PC-3 (cell line): ENCODE results near the gene B3GALT2. TPM values are rescaled to one million over a fixed set of nuclear protein-coding genes. Genes with fewer than 3 reads are reported as not detected.
"Not testable (repeated sequence)": the region's sequence is repeated elsewhere in the genome, so short reads cannot be mapped to it uniquely, and the experiment has no call there.

Experiments used
- ATAC-seq: fragments of 200-7000 bp; cut with Tn5 transposase; 2 replicates; pipeline ENCODE4 v1.9.1; 2020; ENCODE audit warnings: mild to moderate bottlenecking, moderate library complexity
- Bru-seq: library from RNA; stranded (reverse); fragments of 400-500 nt; gene quantifications from one replicate; lab custom pipeline; 2021; lab: Mats Ljungman, UMichigan
- BruChase-seq, 2 experiments: library from RNA; stranded (reverse); fragments of 400-500 nt; gene quantifications; one replicate each; lab custom pipeline; 2021; lab: Mats Ljungman, UMichigan
- BruUV-seq: library from RNA; stranded (reverse); fragments of 400-500 nt; replicated peaks from 2 replicates; lab custom pipeline; 2021; lab: Mats Ljungman, UMichigan
- CTCF ChIA-PET: fragments of 300-600 bp; sonication (Branson Sonifier 250); formaldehyde crosslinking; loops from one replicate; lab custom pipeline; 2022; ENCODE audit warnings: antibody characterized with exemption; lab: Charles Lee
- POLR2A ChIA-PET: fragments of 300-600 bp; sonication (Branson Sonifier 250); formaldehyde crosslinking; loops from one replicate; lab custom pipeline; 2022; ENCODE audit warnings: antibody characterized with exemption; ENCODE audit not compliant: unreplicated experiment; lab: Charles Lee
- DNase-seq: peaks from one replicate; pipeline ENCODE4 v3.0.0-alpha.2; 2015
- H2AFZ ChIP-seq: fragments of 300-600 bp; sonication (generic); 2 replicates; pipeline ENCODE4 v1.6.0; 2016; ENCODE audit warnings: antibody characterized with exemption, low read length
- H3F3A ChIP-seq: fragments of 300-600 bp; sonication (generic); one replicate; pipeline ENCODE4 v1.6.0; 2017; ENCODE audit warnings: antibody characterized with exemption, low read length, control low read depth, mild to moderate bottlenecking; ENCODE audit not compliant: unreplicated experiment
- H3K27ac ChIP-seq: fragments of 300-600 bp; sonication (generic); 2 replicates; pipeline ENCODE4 v1.5.1; 2016; ENCODE audit warnings: mild to moderate bottlenecking, low read length
- H3K27me3 ChIP-seq: fragments of 300-600 bp; sonication (generic); 2 replicates; pipeline ENCODE4 v1.6.1; 2016; ENCODE audit warnings: low read length, mixed read lengths
- H3K36me3 ChIP-seq: fragments of 300-600 bp; sonication (generic); 2 replicates; pipeline ENCODE4 v1.6.1; 2016; ENCODE audit warnings: low read depth, mixed run types, low read length, mixed read lengths
- H3K4me1 ChIP-seq: fragments of 300-600 bp; sonication (generic); 2 replicates; pipeline ENCODE4 v1.5.1; 2016; ENCODE audit warnings: low read length; ENCODE audit not compliant: insufficient read depth
- H3K4me2 ChIP-seq: fragments of 300-600 bp; sonication (generic); 2 replicates; pipeline ENCODE4 v1.6.0; 2016; ENCODE audit warnings: low read length
- H3K4me3 ChIP-seq: fragments of 300-600 bp; sonication (generic); 2 replicates; pipeline ENCODE4 v1.5.1; 2016; ENCODE audit warnings: mild to moderate bottlenecking, low read length, mixed read lengths
- H3K79me2 ChIP-seq: fragments of 300-600 bp; sonication (generic); 2 replicates; pipeline ENCODE4 v1.6.1; 2017; ENCODE audit warnings: low read length, mixed read lengths
- H3K9ac ChIP-seq: fragments of 300-600 bp; sonication (generic); 2 replicates; pipeline ENCODE4 v1.6.0; 2016; ENCODE audit warnings: mild to moderate bottlenecking, low read length
- H3K9me2 ChIP-seq: fragments of 300-600 bp; sonication (generic); replicated peaks from 2 replicates; pipeline ENCODE4 v1.6.1; 2016; ENCODE audit warnings: mixed run types, low read length, mixed read lengths
- H3K9me3 ChIP-seq: fragments of 300-600 bp; sonication (generic); 2 replicates; pipeline ENCODE4 v1.6.1; 2016; ENCODE audit warnings: low read length, mixed read lengths
- H4K20me1 ChIP-seq: fragments of 300-600 bp; sonication (generic); 2 replicates; pipeline ENCODE4 v1.6.1; 2016; ENCODE audit warnings: low read length, mixed read lengths
- EZH2 ChIP-seq: fragments of 300-600 bp; sonication (generic); IDR thresholded peaks from one replicate; pipeline ENCODE4 v1.6.1; 2017; ENCODE audit warnings: antibody characterized with exemption, mild to moderate bottlenecking, low read length; ENCODE audit not compliant: unreplicated experiment
- EZH2phosphoT487 ChIP-seq: fragments of 300-600 bp; sonication (generic); IDR thresholded peaks from 2 replicates; pipeline ENCODE4 v1.6.1; 2018; ENCODE audit warnings: mild to moderate bottlenecking, antibody characterized with exemption, low read length, borderline replicate concordance
- intact Hi-C: fragments of 100-400 bp; cut with micrococcal nuclease; formaldehyde crosslinking; loops from 2 replicates; pipeline ENCODE4 v1.9.0; 2023
- long read RNA-seq: library from polyadenylated mRNA; unstranded; transcript quantifications from one replicate; pipeline ENCODE4 v2.0.0, GENCODE V29; 2021; ENCODE audit not compliant: unreplicated experiment
- total RNA-seq: library from RNA; depleted of rRNA; stranded (reverse); fragments of >200 nt; gene quantifications from 2 replicates; pipeline ENCODE4 v1.2.3, GENCODE V29; 2014; rRNA removed
- TF ChIP-seq, protein P1 (sequence below): fragments of 300-600 bp; sonication (generic); conservative IDR thresholded peaks from 2 replicates; pipeline ENCODE4 v1.5.1; 2017; ENCODE audit warnings: antibody characterized with exemption, low read depth, mild to moderate bottlenecking, low read length

The B3GALT2 gene, protein sequence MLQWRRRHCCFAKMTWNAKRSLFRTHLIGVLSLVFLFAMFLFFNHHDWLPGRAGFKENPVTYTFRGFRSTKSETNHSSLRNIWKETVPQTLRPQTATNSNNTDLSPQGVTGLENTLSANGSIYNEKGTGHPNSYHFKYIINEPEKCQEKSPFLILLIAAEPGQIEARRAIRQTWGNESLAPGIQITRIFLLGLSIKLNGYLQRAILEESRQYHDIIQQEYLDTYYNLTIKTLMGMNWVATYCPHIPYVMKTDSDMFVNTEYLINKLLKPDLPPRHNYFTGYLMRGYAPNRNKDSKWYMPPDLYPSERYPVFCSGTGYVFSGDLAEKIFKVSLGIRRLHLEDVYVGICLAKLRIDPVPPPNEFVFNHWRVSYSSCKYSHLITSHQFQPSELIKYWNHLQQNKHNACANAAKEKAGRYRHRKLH
- total RNA-seq (not detected in 2 replicates), Bru-seq, nascent RNA (not detected), BruChase-seq, experiment 1, labeled RNA remaining after a 6-hour chase (not detected), BruChase-seq, experiment 2, labeled RNA remaining after a 2-hour chase (not detected)
- long read RNA-seq: 0 reads

DNA sequence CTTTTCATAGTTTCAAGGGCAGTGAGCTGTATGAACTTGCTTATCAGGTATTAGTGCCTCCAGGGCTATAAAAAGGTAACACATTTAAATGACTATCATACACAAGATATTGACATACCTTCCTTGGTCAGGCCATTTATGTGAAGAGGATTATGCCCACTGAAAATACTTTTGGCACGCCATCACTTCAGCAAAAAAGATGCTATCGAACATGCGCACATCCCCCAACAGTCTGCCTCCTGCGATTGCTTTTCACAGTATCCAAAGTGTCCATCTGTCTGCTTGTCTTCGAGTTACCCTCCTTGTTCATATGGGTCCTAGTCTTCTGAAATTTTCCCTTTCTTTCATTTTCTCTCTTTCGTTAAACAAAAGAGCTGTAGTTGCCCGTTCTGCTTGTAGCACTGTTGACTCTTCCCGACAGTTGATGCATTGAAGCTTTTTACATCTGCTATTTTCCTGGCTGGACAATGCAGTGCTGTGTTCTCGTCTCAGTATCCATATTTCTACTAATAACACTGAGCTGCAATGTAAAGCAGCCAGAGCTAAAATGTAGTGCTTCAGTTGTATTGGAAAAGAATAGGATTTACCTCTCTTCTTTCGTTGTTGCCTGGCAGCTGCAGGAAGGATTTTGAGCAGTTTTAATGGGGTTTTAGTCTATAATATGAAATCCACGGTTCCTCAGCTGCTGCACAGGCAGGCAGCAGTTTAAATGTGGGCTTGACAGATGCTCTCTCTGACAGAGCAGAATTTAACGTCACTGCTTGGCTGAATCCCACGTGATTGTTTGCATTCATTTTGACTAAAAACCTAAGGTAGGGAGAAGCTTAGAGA is at the start of gene B3GALT2:
Gene B3GALT2 (minus strand): TSS at position 713 of the 831 bp plus-strand sequence. CDS start 5,051 bp downstream, outside the sequence.
- Histone ChIP-seq H3K9ac (no peak within 1 kb of the TSS), H3F3A (no peaks in the 10 kb centered on the region), H3K27ac (no peak within 1 kb of the TSS), H4K20me1 (no peaks in the 10 kb centered on the region; the same call in 1 of the 2 replicates), H2AFZ (no peak within 1 kb of the TSS), H3K9me2 (no peaks in the 10 kb centered on the region), H3K27me3 (no peaks in the 10 kb centered on the region), H3K4me2 (no peak within 1 kb of the TSS), H3K4me1 (no peaks in the 10 kb centered on the region), H3K9me3 (no peaks in the 10 kb centered on the region), H3K36me3 (no peaks in the 10 kb centered on the region), H3K4me3 (no peak within 1 kb of the TSS), H3K79me2 (peaks cover 33% of the 10 kb centered on the region)
- POLR2A ChIA-PET: no interaction called here
- intact Hi-C loops: loop anchor here (10.0 kb wide), 1 partner anchor 419 kb away; no protein-coding TSS in a partner anchor
- ATAC-seq (no peak), DNase-seq (no peak)
- no peak for TF ChIP-seq EZH2
- no peak for TF ChIP-seq EZH2phosphoT487
- TF ChIP-seq, protein P1, sequence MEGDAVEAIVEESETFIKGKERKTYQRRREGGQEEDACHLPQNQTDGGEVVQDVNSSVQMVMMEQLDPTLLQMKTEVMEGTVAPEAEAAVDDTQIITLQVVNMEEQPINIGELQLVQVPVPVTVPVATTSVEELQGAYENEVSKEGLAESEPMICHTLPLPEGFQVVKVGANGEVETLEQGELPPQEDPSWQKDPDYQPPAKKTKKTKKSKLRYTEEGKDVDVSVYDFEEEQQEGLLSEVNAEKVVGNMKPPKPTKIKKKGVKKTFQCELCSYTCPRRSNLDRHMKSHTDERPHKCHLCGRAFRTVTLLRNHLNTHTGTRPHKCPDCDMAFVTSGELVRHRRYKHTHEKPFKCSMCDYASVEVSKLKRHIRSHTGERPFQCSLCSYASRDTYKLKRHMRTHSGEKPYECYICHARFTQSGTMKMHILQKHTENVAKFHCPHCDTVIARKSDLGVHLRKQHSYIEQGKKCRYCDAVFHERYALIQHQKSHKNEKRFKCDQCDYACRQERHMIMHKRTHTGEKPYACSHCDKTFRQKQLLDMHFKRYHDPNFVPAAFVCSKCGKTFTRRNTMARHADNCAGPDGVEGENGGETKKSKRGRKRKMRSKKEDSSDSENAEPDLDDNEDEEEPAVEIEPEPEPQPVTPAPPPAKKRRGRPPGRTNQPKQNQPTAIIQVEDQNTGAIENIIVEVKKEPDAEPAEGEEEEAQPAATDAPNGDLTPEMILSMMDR: no peak
- no TSS peak for BruUV-seq
- CTCF ChIA-PET: interaction anchor here (0.6 kb wide), 1 partner anchor 180 kb away, joined by 4 read pairs; no protein-coding TSS in a partner anchor

DNA sequence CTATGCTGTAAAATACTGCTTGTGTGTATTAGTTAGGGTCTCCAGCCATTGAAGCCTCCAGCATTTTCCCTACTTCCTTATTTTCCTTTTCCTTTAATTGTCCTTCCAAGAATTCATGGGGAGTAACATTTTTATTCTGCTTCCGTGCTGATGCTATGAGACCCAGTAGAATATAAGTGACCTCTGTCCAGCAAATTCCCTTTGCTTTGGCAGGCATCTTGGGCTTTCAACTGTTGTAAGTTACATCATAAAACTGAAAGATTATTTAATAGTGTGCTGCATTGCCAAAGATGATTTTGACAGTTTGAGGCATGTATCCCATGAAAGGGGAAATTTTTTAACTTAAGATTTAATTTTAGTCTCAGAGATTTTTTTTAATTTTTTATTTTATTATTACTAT is 48.1 kb upstream of the B3GALT2 start:
- Histone ChIP-seq H3K4me1 (peaks cover 3% of the 10 kb centered on the region), H3K27me3 (no peaks in the 10 kb centered on the region), H3K4me2 (no peak overlapping the region), H3K79me2 (no peaks in the 10 kb centered on the region), H3K9me2 (no peaks in the 10 kb centered on the region), H3K9ac (no peak overlapping the region), H3K9me3 (no peaks in the 10 kb centered on the region), H3F3A (no peaks in the 10 kb centered on the region), H3K36me3 (no peaks in the 10 kb centered on the region), H2AFZ (no peak overlapping the region), H3K27ac (no peak overlapping the region), H3K4me3 (no peak overlapping the region), H4K20me1 (no peaks in the 10 kb centered on the region)
- DNase-seq (no peak), ATAC-seq (no peak)
- intact Hi-C loops: no loop called here
- ChIA-PET CTCF (no interaction called here), POLR2A (no interaction called here)
- no peak for TF ChIP-seq EZH2phosphoT487
- TF ChIP-seq EZH2: no peak
- TF ChIP-seq, protein P1: no peak
- no TSS peak for BruUV-seq

DNA sequence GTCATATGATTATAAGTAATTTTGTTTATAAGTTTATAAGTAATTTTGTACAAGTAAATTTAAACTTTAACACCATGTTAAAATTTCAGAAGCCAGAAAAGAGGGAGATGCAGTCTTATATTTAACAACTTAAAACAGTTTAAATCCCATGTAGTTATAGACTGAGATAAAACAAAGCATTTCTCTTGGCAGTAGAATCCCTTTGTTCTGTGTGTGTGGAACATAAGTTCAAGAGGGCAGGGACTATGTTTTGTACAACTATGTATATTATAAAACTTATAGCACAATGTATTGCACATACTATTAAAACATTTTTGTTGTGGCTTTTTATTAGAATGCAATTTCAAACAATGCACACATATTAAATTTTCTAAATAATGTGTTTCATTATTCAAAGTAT is 44.7 kb upstream of the B3GALT2 start:
- H3K27me3 ChIP-seq, H2AFZ ChIP-seq, ATAC-seq, H3K4me3 ChIP-seq, H3K4me2 ChIP-seq, H3F3A ChIP-seq, BruUV-seq, H3K9me2 ChIP-seq, intact Hi-C loops, H4K20me1 ChIP-seq, H3K27ac ChIP-seq, H3K36me3 ChIP-seq, H3K9me3 ChIP-seq, H3K9ac ChIP-seq, POLR2A ChIA-PET, CTCF ChIA-PET, DNase-seq, H3K79me2 ChIP-seq: not testable (repeated sequence)
- peaks cover 21% of the 10 kb centered on the region for H3K4me1 ChIP-seq
